HG03060 (cell line): ENCODE data around the gene MVK.

Experiments
- ATAC-seq: cut with Tn5 transposase; IDR thresholded peaks from one replicate; pipeline ENCODE4 v1.9.1; 2021; ENCODE audit warnings: low read depth, moderate number of reproducible peaks; ENCODE audit not compliant: unreplicated experiment

The MVK gene

GRCh38 chr12:109605016-109605415, 31.4 kb downstream of the MVK start:
- ATAC-seq, result no peak

- no peak for ATAC-seq
Observed at GRCh38 chr12:109605599-109606228, 32.1 kb downstream of the MVK start.

GRCh38 chr12:109606320-109607028, 32.9 kb downstream of the MVK start:
- ATAC-seq, result no peak

- no peak for ATAC-seq
Observed at GRCh38 chr12:109607618-109608017, 34.0 kb downstream of the MVK start.

- no peak for ATAC-seq
Observed at GRCh38 chr12:109608270-109608669, 34.7 kb downstream of the MVK start.

- no peak for ATAC-seq
Observed at GRCh38 chr12:109608793-109609192, 35.2 kb downstream of the MVK start.

- no peak for ATAC-seq
Observed at GRCh38 chr12:109609342-109609741, 35.7 kb downstream of the MVK start.

- ATAC-seq, result no peak
Observed at GRCh38 chr12:109610523-109610922, 36.9 kb downstream of the MVK start.

GRCh38 chr12:109611223-109611622, 37.6 kb downstream of the MVK start:
- no peak for ATAC-seq

- no peak for ATAC-seq
Observed at GRCh38 chr12:109612003-109612402, 38.4 kb downstream of the MVK start.

GRCh38 chr12:109612975-109613502, 39.4 kb downstream of the MVK start:
- ATAC-seq, result no peak

- no peak for ATAC-seq
Observed at GRCh38 chr12:109613649-109614455, 40.3 kb downstream of the MVK start.

GRCh38 chr12:109615556-109616229, 42.1 kb downstream of the MVK start:
- no peak for ATAC-seq

- ATAC-seq, result no peak
Observed at GRCh38 chr12:109617491-109617890, 43.9 kb downstream of the MVK start.

GRCh38 chr12:109618082-109618481, 44.5 kb downstream of the MVK start:
- ATAC-seq, result no peak

GRCh38 chr12:109619002-109619604, 45.5 kb downstream of the MVK start:
- ATAC-seq, result no peak

GRCh38 chr12:109621211-109621694, 47.7 kb downstream of the MVK start:
- no peak for ATAC-seq

- no peak for ATAC-seq
Observed at GRCh38 chr12:109621901-109622364, 48.3 kb downstream of the MVK start.

GRCh38 chr12:109624467-109624866, 50.9 kb downstream of the MVK start:
- ATAC-seq, result no peak

GRCh38 chr12:109625131-109625559, 51.6 kb downstream of the MVK start:
- no peak for ATAC-seq
